Frontal cortex (tissue), 4 donors: ENCODE results near the gene PCDHGB2. TPM values are rescaled to one million over a fixed set of nuclear protein-coding genes. Genes with fewer than 3 reads are reported as not detected.
"Not testable (repeated sequence)": the region's sequence is repeated elsewhere in the genome, so short reads cannot be mapped to it uniquely, and the experiment has no call there.

Experiments
- DNase-seq, 2 donors: peaks; one replicate each; pipeline ENCODE4 v3.0.0; 2012; ENCODE audit warnings: low spot score in 2 of 2
- FAIRE-seq: peaks from 2 replicates; lab custom pipeline; 2012; peaks lifted over from hg19 to GRCh38; lab: Jason Lieb, UNC
- total RNA-seq: library from RNA; depleted of rRNA; stranded (reverse); fragments of >200 nt; gene quantifications from one replicate; pipeline ENCODE4 v1.2.3, GENCODE V29; 2014
- donor health status: control.
- donor health status: control.
- donor health status: control.

The PCDHGB2 gene
- total RNA-seq, 1 donor from 2014 or later: 6.1 TPM

- FAIRE-seq, DNase-seq: not testable (repeated sequence)
Observed at GRCh38 chr5:141346017-141346416, 13.8 kb upstream of the PCDHGB2 start.

GRCh38 chr5:141349917-141350619 lies 9.7 kb upstream of the PCDHGB2 start, which contains the start of gene PCDHGB1:
PCDHGB1 (plus strand) TSS chr5:141350099; CDS start chr5:141350261, 162 bp downstream.
- FAIRE-seq (no peak), DNase-seq (peak in 1 of 2 donors; percentile 58)

- FAIRE-seq (no peak), DNase-seq (no peak)
Observed at GRCh38 chr5:141351591-141351990, 8.2 kb upstream of the PCDHGB2 start.

- DNase-seq (no peak), FAIRE-seq (no peak)
Observed at GRCh38 chr5:141354900-141355469, 4.8 kb upstream of the PCDHGB2 start, which contains the start of gene PCDHGA4. PCDHGA4 (plus strand) TSS chr5:141355021; CDS start chr5:141355108, 87 bp downstream.

GRCh38 chr5:141355641-141356040 lies 4.2 kb upstream of the PCDHGB2 start:
- no peak for FAIRE-seq
- DNase-seq: no peak

- FAIRE-seq (no peak), DNase-seq (no peak)
Observed at GRCh38 chr5:141356133-141356532, 3.7 kb upstream of the PCDHGB2 start.

- FAIRE-seq: no peak
- DNase-seq: no peak
Observed at GRCh38 chr5:141356950-141357349, 2.8 kb upstream of the PCDHGB2 start.

GRCh38 chr5:141360685-141361084 lies 891 bp downstream of the PCDHGB2 start:
- no peak for FAIRE-seq
- no peak for DNase-seq

GRCh38 chr5:141362719-141363118 lies 2.9 kb downstream of the PCDHGB2 start:
- no peak for DNase-seq
- FAIRE-seq: no peak

GRCh38 chr5:141363952-141364660 lies 4.3 kb downstream of the PCDHGB2 start, which contains the start of gene PCDHGA5:
PCDHGA5 (plus strand) TSS chr5:141364162; CDS start chr5:141364331, 169 bp downstream.
- no peak for FAIRE-seq
- DNase-seq: no peak

GRCh38 chr5:141366016-141366896 lies 6.5 kb downstream of the PCDHGB2 start:
- DNase-seq (no peak), FAIRE-seq (no peak)

GRCh38 chr5:141369994-141370848 lies 10.4 kb downstream of the PCDHGB2 start, which contains the start of gene PCDHGB3:
PCDHGB3 (plus strand) TSS chr5:141370242; CDS start chr5:141370395, 153 bp downstream.
- no peak for DNase-seq
- no peak for FAIRE-seq

- FAIRE-seq (no peak), DNase-seq (no peak)
Observed at GRCh38 chr5:141371572-141372475, 12.0 kb downstream of the PCDHGB2 start.

GRCh38 chr5:141373673-141374317 lies 14.0 kb downstream of the PCDHGB2 start, which contains the start of gene PCDHGA6:
PCDHGA6 (plus strand) TSS chr5:141373891; CDS start chr5:141374084, 193 bp downstream.
- no peak for FAIRE-seq
- no peak for DNase-seq

- no peak for FAIRE-seq
Observed at GRCh38 chr5:141374627-141375026, 14.8 kb downstream of the PCDHGB2 start.

GRCh38 chr5:141375444-141376155 lies 15.8 kb downstream of the PCDHGB2 start:
- FAIRE-seq, DNase-seq: not testable (repeated sequence)

More at GRCh38 chr5:141374627-141375026, 14.8 kb downstream of the PCDHGB2 start:
- DNase-seq: no peak
